ENCODE measurements around the gene GPRC5C. TPM values are rescaled to one million over a fixed set of nuclear protein-coding genes. Genes with fewer than 3 reads are reported as not detected.

Gene GPRC5C
- total and polyA plus RNA-seq, 2 of the 13 experiments (the other 11 are each of a cell fraction or from before 2014, with no cell fraction given), result 85.6 to 300 TPM

GRCh38 chr17:74473294-74473693 is 41.4 kb downstream of the GPRC5C start (continued):
- TF ChIP-seq, protein P1, sequence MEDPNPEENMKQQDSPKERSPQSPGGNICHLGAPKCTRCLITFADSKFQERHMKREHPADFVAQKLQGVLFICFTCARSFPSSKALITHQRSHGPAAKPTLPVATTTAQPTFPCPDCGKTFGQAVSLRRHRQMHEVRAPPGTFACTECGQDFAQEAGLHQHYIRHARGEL (CRISPR knock-in tag; IDR thresholded peaks at IDR 0.05), result no peak
- TF ChIP-seq ZNF407 (CRISPR knock-in tag; IDR thresholded peaks at IDR 0.05; ENCODE audit: not compliant biosample characterization) (no peak), HNRNPLL (IDR thresholded peaks at IDR 0.05; ENCODE audit: low read depth, low read length, poor library complexity, severe bottlenecking) (no peak), REXO4 (CRISPR knock-in tag; IDR thresholded peaks at IDR 0.05; ENCODE audit: borderline replicate concordance) (no peak), MAFF (IDR thresholded peaks at IDR 0.05; ENCODE audit: low read depth, low read length) (no peak), TEAD3 (CRISPR knock-in tag; optimal IDR thresholded peaks at IDR 0.05; ENCODE audit: borderline replicate concordance) (no peak), KAT7 (CRISPR knock-in tag; IDR thresholded peaks at IDR 0.05; ENCODE audit: borderline replicate concordance) (no peak), SMARCE1 (IDR thresholded peaks at IDR 0.05; ENCODE audit: borderline replicate concordance) (no peak), ZBTB7A (CRISPR knock-in tag; IDR thresholded peaks at IDR 0.05) (no peak), MIXL1 (CRISPR knock-in tag; IDR thresholded peaks at IDR 0.05) (no peak), U2AF1 (optimal IDR thresholded peaks at IDR 0.05; ENCODE audit: low read depth, low read length) (no peak)
- TF ChIP-seq, protein P2, sequence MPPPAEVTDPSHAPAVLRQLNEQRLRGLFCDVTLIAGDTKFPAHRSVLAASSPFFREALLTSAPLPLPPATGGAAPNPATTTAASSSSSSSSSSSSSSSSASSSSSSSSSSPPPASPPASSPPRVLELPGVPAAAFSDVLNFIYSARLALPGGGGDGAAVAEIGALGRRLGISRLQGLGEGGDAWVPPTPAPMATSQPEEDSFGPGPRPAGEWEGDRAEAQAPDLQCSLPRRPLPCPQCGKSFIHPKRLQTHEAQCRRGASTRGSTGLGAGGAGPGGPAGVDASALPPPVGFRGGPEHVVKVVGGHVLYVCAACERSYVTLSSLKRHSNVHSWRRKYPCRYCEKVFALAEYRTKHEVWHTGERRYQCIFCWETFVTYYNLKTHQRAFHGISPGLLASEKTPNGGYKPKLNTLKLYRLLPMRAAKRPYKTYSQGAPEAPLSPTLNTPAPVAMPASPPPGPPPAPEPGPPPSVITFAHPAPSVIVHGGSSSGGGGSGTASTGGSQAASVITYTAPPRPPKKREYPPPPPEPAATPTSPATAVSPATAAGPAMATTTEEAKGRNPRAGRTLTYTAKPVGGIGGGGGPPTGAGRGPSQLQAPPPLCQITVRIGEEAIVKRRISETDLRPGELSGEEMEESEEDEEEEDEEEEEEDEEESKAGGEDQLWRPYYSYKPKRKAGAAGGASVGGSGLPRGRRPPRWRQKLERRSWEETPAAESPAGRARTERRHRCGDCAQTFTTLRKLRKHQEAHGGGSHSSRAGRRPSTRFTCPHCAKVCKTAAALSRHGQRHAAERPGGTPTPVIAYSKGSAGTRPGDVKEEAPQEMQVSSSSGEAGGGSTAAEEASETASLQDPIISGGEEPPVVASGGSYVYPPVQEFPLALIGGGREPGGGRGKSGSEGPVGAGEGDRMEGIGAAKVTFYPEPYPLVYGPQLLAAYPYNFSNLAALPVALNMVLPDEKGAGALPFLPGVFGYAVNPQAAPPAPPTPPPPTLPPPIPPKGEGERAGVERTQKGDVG (CRISPR knock-in tag; IDR thresholded peaks at IDR 0.05; ENCODE audit: borderline replicate concordance), result no peak

All from HepG2 (cell line).